SJSA1 (cell line): Measurements from ENCODE around the gene RALGPS1. TPM values are rescaled to one million over a fixed set of nuclear protein-coding genes. Genes with fewer than 3 reads are reported as not detected.

Experiments
- DNase-seq, 2 experiments: peaks; one replicate each; pipeline ENCODE4 v3.0.0-alpha.2; 2015 to 2020; ENCODE audit warnings: low spot score in 2 of 2, low read depth in 1 of 2
- H3K27ac ChIP-seq: fragments of 250-450 bp; sonication (Bioruptor Pico); 2 replicates; pipeline ENCODE4 v1.5.1; 2020; ENCODE audit warnings: mild to moderate bottlenecking, moderate library complexity
- H3K27me3 ChIP-seq: fragments of 250-450 bp; sonication (Bioruptor Pico); replicated peaks from 2 replicates; pipeline ENCODE4 v1.5.1; 2020; ENCODE audit warnings: mild to moderate bottlenecking, moderate library complexity
- H3K36me3 ChIP-seq: fragments of 250-450 bp; sonication (Bioruptor Pico); 2 replicates; pipeline ENCODE4 v1.5.1; 2020; ENCODE audit warnings: mild to moderate bottlenecking
- H3K4me1 ChIP-seq: fragments of 250-450 bp; sonication (Bioruptor Pico); replicated peaks from 2 replicates; pipeline ENCODE4 v1.6.1; 2021; ENCODE audit warnings: mild to moderate bottlenecking
- H3K4me3 ChIP-seq: fragments of 250-450 bp; sonication (Bioruptor Pico); 2 replicates; pipeline ENCODE4 v1.5.1; 2020; ENCODE audit warnings: mild to moderate bottlenecking
- H3K9me3 ChIP-seq: fragments of 250-450 bp; sonication (Bioruptor Pico); replicated peaks from 2 replicates; pipeline ENCODE4 v1.5.1; 2020; ENCODE audit warnings: mild to moderate bottlenecking
- total RNA-seq: library from RNA; depleted of rRNA; stranded (reverse); fragments of >200 nt; shearing (Covaris generic); gene quantifications from 2 replicates; pipeline ENCODE4 v1.2.3, GENCODE V29; 2014

RALGPS1 gene
- total RNA-seq, 1 experiment from 2014 or later = 2.4 TPM

DNA sequence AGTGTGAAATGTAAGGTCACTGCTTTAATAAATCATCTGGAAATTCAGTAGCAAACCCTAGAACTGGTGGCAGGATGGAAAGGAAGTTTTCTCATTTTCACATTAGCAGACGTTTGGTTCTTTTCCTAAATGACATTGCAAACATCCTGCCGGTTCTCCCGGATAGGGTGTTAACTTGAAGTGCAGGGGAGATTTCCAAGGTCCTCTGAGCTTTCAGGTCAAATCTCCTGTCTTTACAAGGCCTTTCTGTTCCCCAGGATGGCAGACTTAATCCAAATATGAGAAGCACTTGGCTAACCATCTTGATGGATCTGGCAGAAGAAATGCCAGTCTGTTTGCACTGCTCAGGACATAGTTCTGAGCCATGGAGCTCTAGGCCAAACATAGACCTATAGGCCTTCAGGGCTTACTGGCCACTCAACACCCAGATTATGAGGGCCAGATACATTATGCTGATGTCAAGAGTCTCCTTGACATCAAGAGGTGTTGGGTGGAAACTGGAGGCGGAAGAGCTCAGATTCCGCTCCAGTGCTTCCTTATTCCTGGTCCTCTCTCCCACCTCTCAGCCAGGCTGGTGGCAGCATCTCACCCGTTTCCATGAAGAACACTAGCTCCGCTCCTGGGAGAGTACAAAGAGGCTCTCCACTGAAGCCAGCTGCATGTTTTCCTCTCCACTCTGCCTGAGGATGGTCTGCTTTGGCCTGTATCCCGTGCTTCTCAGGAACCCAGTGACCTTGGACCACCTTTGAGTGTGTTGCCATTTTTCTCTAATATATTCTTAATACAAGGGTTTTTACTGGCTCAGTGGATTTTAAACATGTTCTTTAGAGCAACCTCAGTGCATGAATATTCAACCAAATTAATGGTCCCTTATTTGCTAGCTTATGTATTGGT lies 61.0 kb downstream of the RALGPS1 start:
- Histone ChIP-seq H3K4me3 (no peak overlapping the region), H3K9me3 (no peaks in the 10 kb centered on the region), H3K27ac (no peak overlapping the region), H3K4me1 (peaks cover 1% of the 10 kb centered on the region; the same call in 1 of the 2 replicates), H3K27me3 (no peaks in the 10 kb centered on the region), H3K36me3 (no peaks in the 10 kb centered on the region)
- DNase-seq = no peak

GRCh38 chr9:126979461-126979860 lies 64.9 kb downstream of the RALGPS1 start:
- no peak for DNase-seq
- Histone ChIP-seq H3K4me1 (no peaks in the 10 kb centered on the region), H3K27me3 (no peaks in the 10 kb centered on the region), H3K36me3 (no peaks in the 10 kb centered on the region), H3K9me3 (no peaks in the 10 kb centered on the region), H3K27ac (no peak overlapping the region), H3K4me3 (no peak overlapping the region)

DNA sequence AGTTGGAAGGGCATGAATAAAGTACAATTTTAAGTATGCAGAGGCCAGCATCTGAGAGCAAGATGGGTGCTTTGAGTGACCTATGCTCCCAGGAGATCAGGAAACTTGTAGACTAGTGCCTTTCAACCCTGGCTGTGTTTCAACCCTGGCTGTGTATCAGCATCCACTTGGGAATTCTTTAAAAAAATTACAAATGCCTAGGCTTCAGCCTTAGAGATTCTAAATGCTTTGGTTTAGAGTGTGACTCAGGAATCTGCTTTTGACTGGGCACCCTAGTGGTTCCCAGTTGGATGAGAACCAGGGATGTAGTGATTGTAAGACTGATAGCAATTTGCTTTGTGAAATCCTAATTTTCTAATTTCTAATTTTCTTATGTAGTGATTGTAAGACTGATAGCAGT lies 65.6 kb downstream of the RALGPS1 start:
- no peaks in the 10 kb centered on the region for H3K27me3 ChIP-seq
- no peaks in the 10 kb centered on the region for H3K9me3 ChIP-seq
- H3K4me3 ChIP-seq = no peak overlapping the region
- H3K27ac ChIP-seq = no peak overlapping the region
- H3K36me3 ChIP-seq = no peaks in the 10 kb centered on the region
- DNase-seq = no peak
- no peaks in the 10 kb centered on the region for H3K4me1 ChIP-seq

DNA sequence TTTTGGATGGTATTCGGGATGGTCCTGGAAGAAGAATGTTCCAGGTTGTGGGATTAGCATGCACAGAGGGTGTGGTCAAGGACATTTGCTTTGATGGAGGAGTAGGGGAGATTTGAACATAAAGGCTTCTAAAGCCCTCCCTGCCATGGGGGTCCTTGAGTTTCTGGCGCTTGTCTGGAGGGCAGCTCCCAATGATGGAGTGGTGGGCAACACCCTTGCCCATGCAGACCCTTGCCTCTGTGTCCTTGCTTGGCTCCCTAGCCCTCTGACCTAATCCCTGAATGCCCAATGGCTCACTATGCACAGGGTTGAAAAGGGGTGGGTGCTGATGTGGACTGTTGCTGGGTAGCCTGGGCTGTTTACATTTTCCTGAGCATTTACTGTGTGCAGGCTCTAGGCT lies 66.6 kb downstream of the RALGPS1 start:
- DNase-seq = no peak
- no peaks in the 10 kb centered on the region for H3K36me3 ChIP-seq
- H3K27ac ChIP-seq = no peak overlapping the region
- no peaks in the 10 kb centered on the region for H3K27me3 ChIP-seq
- peaks cover 7% of the 10 kb centered on the region for H3K4me1 ChIP-seq
- H3K4me3 ChIP-seq = no peak overlapping the region
- no peaks in the 10 kb centered on the region for H3K9me3 ChIP-seq

DNA sequence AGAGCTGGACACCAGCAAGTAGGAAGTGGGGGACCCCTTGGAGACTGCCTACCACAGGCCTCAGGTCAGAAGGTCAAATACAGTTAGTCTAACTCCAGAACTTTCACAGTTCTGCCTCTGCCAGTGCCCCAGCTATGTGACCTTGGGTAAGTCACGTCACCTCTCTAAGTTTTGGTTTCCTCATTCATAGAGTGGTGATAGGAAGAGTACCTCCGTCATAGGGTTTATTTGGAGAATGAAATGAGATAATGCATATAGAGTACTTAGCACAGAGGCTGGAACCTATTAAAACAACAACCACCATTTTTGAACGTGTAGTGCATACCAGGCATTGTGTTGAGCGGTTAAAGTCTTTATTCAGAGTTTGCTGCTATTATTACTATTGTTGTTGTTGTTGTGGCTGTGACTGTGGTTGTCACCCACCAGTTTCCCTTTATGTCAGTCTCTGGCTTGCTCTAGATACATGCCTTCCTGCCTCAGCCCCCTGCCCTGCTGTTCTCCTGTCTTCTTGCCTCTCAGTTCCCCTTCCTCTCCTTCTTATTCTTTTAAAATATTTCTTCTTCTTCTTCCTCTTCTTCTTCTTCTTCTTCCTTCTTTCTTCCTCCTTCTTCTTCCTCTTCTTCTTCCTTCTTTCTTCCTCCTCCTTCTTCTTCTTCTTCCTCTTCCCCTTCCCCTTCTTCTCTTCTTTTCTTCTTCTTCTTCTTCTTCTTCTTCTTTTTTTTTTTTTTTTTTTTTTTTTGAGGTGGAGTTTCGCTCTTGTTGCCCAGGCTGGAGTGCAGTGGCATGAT lies 67.8 kb downstream of the RALGPS1 start:
- H3K4me3 ChIP-seq = no peak overlapping the region
- H3K4me1 ChIP-seq = peaks cover 12% of the 10 kb centered on the region
- no peaks in the 10 kb centered on the region for H3K27me3 ChIP-seq
- H3K9me3 ChIP-seq = no peaks in the 10 kb centered on the region
- no peak for DNase-seq
- no peaks in the 10 kb centered on the region for H3K36me3 ChIP-seq
- no peak overlapping the region for H3K27ac ChIP-seq

DNA sequence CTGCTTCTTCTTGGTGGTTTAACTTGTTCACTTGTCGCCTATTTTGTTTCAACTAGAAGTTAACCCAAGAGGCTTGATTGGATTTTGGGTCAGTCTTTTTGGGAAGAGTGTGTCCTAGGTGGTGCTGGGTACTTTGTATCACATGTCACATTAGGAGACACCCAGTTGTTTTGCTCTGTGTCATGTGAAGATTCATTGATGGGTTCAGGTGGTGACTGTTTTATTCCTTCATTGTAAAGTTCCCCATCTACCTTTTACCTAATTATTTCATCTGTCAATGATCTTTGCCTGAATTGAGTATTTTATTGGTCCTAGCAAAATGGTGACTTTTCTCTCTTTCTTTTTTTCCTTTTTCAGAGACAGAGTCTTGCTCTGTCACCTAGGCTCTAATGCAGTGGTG lies 69.2 kb downstream of the RALGPS1 start:
- DNase-seq = no peak
- H3K9me3 ChIP-seq = no peaks in the 10 kb centered on the region
- H3K27ac ChIP-seq = no peak overlapping the region
- no peaks in the 10 kb centered on the region for H3K27me3 ChIP-seq
- peaks cover 12% of the 10 kb centered on the region for H3K4me1 ChIP-seq
- no peaks in the 10 kb centered on the region for H3K36me3 ChIP-seq
- no peak overlapping the region for H3K4me3 ChIP-seq

DNA sequence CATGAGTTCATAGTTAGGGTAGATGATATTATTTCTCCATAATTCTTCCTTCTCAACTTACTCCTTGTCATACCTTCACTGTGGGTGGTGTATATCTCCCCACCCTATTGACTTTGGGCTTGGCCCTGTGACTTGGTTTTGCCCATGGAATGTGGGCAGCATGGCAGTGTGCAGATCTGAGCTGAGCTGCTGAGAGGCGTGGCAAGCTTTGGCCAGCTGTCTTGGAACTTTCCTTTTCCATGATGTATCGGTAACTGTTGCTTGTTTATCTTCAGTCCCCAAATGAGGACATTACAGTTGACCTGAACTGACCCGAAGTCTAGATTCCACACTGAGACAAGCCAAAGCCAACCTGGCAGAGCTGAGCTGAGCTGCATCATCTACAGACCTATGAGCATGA lies 70.4 kb downstream of the RALGPS1 start:
- no peak for DNase-seq
- Histone ChIP-seq H3K27me3 (no peaks in the 10 kb centered on the region), H3K4me3 (no peak overlapping the region), H3K36me3 (no peaks in the 10 kb centered on the region), H3K27ac (no peak overlapping the region), H3K4me1 (peaks cover 12% of the 10 kb centered on the region), H3K9me3 (no peaks in the 10 kb centered on the region)

- H3K27ac ChIP-seq = 0 out of 2 replicates have a peak overlapping the region, but pooled peaks have one; percentile 17
- no peaks in the 10 kb centered on the region for H3K36me3 ChIP-seq
- H3K4me3 ChIP-seq = no peak overlapping the region
- DNase-seq = peak in 1 of 2 experiments; percentile 15
- no peaks in the 10 kb centered on the region for H3K27me3 ChIP-seq
- peaks cover 12% of the 10 kb centered on the region for H3K4me1 ChIP-seq
- no peaks in the 10 kb centered on the region for H3K9me3 ChIP-seq
Measured at GRCh38 chr9:126985870-126986498, 71.4 kb downstream of the RALGPS1 start.

DNA sequence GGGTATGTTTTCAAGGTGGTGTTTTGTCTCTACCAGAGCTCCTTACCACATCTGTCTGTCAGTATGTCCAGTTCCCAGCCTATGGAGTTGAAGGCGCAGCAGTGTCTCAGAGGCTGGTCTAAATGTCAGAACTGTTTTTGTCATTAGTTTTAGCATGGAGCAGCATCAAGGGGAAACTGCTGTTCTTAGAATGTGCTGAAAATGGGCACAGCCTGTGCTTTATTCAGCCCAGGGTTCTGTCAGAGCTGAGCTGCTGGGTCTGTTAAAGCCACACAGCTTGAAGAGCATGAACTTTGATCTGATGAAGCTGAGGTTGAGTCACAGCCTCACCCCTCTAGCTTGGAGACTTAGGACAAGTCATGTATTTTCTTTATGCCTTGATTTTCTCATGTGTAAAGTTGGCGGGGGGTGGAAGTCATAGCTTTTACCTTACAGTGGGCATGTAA lies 71.9 kb downstream of the RALGPS1 start:
- Histone ChIP-seq H3K27ac (no peak overlapping the region), H3K9me3 (no peaks in the 10 kb centered on the region), H3K36me3 (no peaks in the 10 kb centered on the region), H3K27me3 (no peaks in the 10 kb centered on the region), H3K4me1 (peaks cover 12% of the 10 kb centered on the region), H3K4me3 (no peak overlapping the region)
- DNase-seq = no peak

DNA sequence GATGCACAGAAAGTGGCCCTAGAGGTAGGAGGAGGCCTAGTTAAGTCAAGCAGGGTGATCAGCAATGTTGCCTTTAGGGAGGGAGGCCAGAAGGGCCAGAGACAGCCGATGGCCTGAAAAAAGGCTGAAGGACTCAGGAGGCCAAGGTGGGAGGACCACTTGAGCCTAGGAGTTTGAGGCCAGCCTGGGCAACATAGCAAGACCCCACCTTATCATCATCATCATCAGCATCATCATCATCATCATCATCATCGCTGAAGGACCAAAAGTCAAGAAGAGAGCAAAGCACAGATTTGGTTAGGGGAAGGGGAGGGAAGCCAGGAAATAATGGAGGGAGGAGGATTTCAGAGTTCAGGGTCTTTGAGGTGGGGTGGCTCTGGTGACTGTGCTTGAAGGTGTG lies 74.3 kb downstream of the RALGPS1 start:
- H3K4me3 ChIP-seq = no peak overlapping the region
- H3K4me1 ChIP-seq = peaks cover 12% of the 10 kb centered on the region
- DNase-seq = no peak
- no peaks in the 10 kb centered on the region for H3K27me3 ChIP-seq
- no peak overlapping the region for H3K27ac ChIP-seq
- no peaks in the 10 kb centered on the region for H3K9me3 ChIP-seq
- H3K36me3 ChIP-seq = no peaks in the 10 kb centered on the region

DNA sequence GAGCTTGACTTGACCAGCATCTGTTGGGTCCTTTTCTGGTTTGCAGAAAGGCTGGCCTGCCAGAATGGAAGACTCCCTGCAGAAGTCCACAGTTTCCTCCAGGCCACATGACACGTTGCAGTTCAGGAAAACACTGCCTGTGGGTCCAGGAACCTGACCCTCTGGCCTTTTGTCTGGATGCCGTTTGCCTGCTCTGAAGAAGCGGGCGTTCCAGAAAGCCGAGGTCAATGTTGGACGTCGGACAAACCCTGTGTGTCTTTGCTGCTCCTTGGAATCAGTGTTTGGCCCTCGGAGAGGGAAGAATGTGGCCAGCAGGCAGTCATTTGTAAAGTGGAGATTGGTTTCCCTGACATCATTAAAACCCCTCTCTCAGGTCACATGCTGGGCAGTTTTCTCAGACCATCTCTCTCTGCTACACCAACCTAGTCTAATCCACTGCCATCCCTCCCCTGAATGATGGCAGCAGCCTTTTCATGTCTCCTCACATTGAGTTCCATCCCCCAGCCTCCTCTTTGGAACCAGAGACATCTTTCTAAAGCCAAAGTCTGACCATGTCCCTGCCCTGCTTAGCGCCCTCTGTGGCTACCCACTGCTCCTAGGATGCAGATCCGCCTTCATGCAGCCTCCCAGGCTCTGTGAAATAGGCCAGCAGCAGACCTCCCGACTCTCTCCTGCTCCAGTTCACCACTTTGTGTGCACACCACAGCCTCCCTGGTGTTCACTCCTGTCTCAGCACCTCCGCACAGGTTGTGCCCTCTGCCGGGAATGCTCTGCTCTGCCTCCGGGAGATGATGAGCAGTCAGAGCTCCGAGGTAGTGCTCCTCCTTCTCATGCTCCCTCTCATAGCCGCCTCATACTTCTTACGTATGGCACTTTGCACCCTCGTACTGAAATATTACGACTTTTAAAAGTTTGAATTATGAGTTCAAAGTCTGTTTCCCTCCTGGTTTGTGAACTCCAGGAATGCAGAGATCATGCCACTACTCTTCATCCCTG lies 75.6 kb downstream of the RALGPS1 start:
- Histone ChIP-seq H3K27me3 (no peaks in the 10 kb centered on the region), H3K36me3 (no peaks in the 10 kb centered on the region), H3K9me3 (no peaks in the 10 kb centered on the region), H3K27ac (no peak overlapping the region), H3K4me1 (peaks cover 12% of the 10 kb centered on the region), H3K4me3 (no peak overlapping the region)
- no peak for DNase-seq

- no peak overlapping the region for H3K4me3 ChIP-seq
- no peak overlapping the region for H3K27ac ChIP-seq
- DNase-seq = no peak
- no peaks in the 10 kb centered on the region for H3K27me3 ChIP-seq
- H3K9me3 ChIP-seq = no peaks in the 10 kb centered on the region
- H3K36me3 ChIP-seq = no peaks in the 10 kb centered on the region
- peaks cover 5% of the 10 kb centered on the region for H3K4me1 ChIP-seq
Measured at GRCh38 chr9:126991183-126991582, 76.6 kb downstream of the RALGPS1 start.

GRCh38 chr9:126992427-126992826 lies 77.8 kb downstream of the RALGPS1 start:
- H3K4me1 ChIP-seq = no peaks in the 10 kb centered on the region
- H3K9me3 ChIP-seq = no peaks in the 10 kb centered on the region
- H3K4me3 ChIP-seq = no peak overlapping the region
- H3K27ac ChIP-seq = no peak overlapping the region
- H3K36me3 ChIP-seq = no peaks in the 10 kb centered on the region
- H3K27me3 ChIP-seq = no peaks in the 10 kb centered on the region
- DNase-seq = no peak
